ENCODE results near the gene MMP1.

DNA sequence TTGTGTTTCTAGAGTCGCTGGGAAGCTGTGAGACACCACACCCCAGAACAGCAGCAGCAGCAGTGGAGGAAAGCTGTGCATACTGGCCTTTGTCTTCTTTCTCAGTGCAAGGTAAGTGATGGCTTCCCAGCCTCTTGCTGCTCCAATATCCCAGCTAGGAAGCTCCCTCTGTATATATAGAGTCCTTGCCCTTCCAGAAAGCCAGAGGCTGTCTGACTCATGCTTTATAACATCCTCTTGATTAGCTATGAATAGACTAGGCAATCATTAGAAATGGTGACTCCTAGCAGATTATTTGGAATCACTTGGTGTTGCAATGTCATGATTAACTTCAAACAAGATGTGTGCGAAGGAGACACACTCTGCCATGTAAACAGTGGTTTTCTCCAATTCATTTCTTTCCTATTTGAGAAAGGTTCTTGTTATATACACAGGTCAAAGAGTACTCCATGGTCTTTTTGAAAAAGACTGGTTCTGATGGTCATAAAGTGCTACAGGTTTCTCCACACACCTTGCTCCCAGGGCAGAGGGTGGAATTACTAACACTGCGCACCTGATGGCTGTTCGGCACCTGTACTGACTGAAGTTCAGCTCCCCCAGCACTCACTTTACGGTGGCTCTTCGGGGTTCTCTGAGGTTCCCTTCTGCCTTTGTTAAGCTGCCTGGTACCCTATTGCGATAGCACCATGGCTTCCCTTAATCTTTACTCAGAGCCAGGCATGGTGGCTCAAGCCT is at the start of gene MMP1:
- TF ChIP-seq POLR2AphosphoS5 (IDR thresholded peaks at IDR 0.05; ENCODE audit: low read depth, low read length) (no peak), POLR2A (IDR thresholded peaks at IDR 0.05; ENCODE audit: low read depth, low read length) (no peak)

All from GM12892 (cell line).